ENCODE data around the gene MYBBP1A. TPM values are rescaled to one million over a fixed set of nuclear protein-coding genes. Genes with fewer than 3 reads are reported as not detected.

Gene MYBBP1A
- total and polyA plus RNA-seq, 7 donors = 28.5 to 63.2 (median 41.0) TPM

DNA sequence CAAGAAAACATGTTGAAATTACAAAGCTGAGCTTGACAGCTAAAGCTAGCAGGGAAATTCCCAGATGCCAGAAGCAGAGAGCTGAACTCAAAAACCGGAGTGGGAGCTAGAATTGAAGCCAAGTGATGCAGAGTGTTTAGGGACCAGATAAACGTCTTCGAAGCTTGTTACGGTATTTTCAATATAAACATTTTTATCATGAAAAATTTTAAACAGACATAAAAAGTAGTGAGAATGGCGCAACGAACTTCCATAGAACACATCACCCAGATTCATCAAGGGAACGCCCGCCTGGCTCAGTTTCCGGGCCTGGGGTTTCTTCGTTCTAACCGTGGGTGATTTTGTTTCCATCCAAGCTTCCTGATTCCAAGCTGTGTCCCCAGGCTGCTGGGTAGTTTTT, 38.4 kb downstream of the MYBBP1A start:
- ATAC-seq = no peak
- TF ChIP-seq CTCF (IDR thresholded peaks at IDR 0.05) = no peak
- Histone ChIP-seq H3K9me3 (no peaks in the 10 kb centered on the region), H3K4me1 (no peaks in the 10 kb centered on the region), H3K27ac (no peak overlapping the region), H3K4me3 (no peak overlapping the region), H3K36me3 (ENCODE audit: insufficient read depth in 1 of 2, low read depth in 1 of 2) (no peaks in the 10 kb centered on the region), H3K27me3 (ENCODE audit: insufficient read depth in 3 of 3, low read length in 2 of 3) (no peaks in the 10 kb centered on the region)
- no peak for DNase-seq
- 67 to 70% (median 69%) methylated on average over 11 of the region's 11 CpGs for WGBS, 3 donors
- intact Hi-C loops (cut with DNase I) = no loop called here

DNA sequence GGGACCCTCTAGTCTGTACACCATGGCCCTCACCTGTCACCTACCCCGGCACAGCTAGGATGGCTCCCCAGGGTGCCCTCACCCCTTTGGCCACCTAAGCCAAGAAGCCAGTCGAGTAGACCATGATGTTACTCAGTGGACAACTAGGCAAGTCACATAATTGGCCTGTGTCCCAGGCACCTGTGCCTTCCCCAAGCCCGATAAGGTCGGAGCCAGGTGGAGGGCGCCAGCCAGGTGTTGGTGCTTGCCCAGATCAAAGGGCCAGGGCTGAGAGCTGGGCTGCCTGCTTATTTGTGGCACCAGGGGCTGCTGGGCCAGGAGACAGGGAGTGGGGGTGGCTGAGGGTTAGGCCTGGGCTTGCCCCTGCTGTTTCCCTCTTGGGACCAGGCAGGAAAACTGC, 39.7 kb downstream of the MYBBP1A start:
- H3K9me3 ChIP-seq = no peaks in the 10 kb centered on the region
- H3K27me3 ChIP-seq (ENCODE audit: insufficient read depth in 3 of 3, low read length in 2 of 3) = no peaks in the 10 kb centered on the region
- intact Hi-C loops (cut with DNase I) = no loop called here
- DNase-seq (no peak), ATAC-seq (no peak)
- no peak overlapping the region for H3K27ac ChIP-seq
- TF ChIP-seq CTCF (IDR thresholded peaks at IDR 0.05) = no peak
- H3K4me3 ChIP-seq = no peak overlapping the region
- WGBS, 3 donors = 76 to 90% (median 80%) methylated on average over 5 of the region's 5 CpGs
- H3K4me1 ChIP-seq = no peaks in the 10 kb centered on the region
- H3K36me3 ChIP-seq (ENCODE audit: insufficient read depth in 1 of 2, low read depth in 1 of 2) = no peaks in the 10 kb centered on the region

DNA sequence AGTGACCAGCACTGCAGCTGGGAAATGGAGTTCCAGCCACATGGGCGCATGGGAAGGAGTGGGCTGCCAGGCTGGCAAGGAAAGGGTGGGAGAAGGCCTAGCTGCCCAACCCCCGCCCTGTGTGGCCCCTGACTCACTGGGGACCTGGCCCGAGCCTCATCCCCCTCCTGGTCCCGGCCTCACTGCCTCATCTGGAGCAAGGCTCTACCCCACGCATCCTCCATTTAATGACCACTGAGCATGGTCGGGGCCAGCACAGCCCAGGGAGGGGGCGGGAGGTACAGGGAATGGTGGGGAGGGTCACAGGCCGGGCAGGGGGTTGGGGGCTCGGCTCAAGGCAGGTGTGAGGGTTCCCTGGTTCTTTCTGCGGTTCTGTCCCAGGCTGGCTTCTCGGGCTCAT, 40.4 kb downstream of the MYBBP1A start:
- Histone ChIP-seq H3K27ac (no peak overlapping the region), H3K4me1 (peaks cover 4% of the 10 kb centered on the region), H3K27me3 (ENCODE audit: insufficient read depth in 3 of 3, low read length in 2 of 3) (no peaks in the 10 kb centered on the region), H3K9me3 (no peaks in the 10 kb centered on the region), H3K4me3 (no peak overlapping the region), H3K36me3 (ENCODE audit: insufficient read depth in 1 of 2, low read depth in 1 of 2) (no peaks in the 10 kb centered on the region)
- intact Hi-C loops (cut with DNase I) = no loop called here
- no peak for TF ChIP-seq CTCF (IDR thresholded peaks at IDR 0.05)
- 83 to 87% (median 87%) methylated on average over 11 of the region's 11 CpGs for WGBS, 3 donors
- DNase-seq (no peak), ATAC-seq (no peak)

DNA sequence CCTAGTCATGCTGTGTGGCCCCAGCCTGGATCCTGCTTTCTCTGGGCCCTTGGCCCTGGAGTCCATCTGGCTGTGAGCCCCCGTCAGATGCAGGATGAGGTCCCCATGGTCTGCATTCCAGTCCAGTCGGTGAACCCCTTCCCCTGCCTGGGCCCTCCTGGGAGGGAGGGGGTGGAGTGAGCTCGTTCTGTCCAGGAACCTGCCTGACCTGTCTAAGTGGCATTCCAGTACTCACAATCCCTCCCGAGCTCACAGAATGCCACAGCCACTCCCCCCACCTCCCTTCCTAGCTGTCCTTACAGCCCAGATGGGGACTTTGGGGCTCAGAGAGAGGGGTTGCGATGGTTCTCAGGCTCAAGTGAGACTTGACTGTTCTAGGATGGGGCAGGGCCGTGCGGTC, 41.0 kb downstream of the MYBBP1A start:
- Histone ChIP-seq H3K9me3 (no peaks in the 10 kb centered on the region), H3K4me1 (peaks cover 4% of the 10 kb centered on the region), H3K27ac (no peak overlapping the region), H3K27me3 (ENCODE audit: insufficient read depth in 3 of 3, low read length in 2 of 3) (no peaks in the 10 kb centered on the region), H3K4me3 (no peak overlapping the region), H3K36me3 (ENCODE audit: insufficient read depth in 1 of 2, low read depth in 1 of 2) (no peaks in the 10 kb centered on the region)
- 78 to 86% (median 84%) methylated on average over 7 of the region's 7 CpGs for WGBS, 3 donors
- ATAC-seq (no peak), DNase-seq (no peak)
- intact Hi-C loops (cut with DNase I) = no loop called here
- TF ChIP-seq CTCF (IDR thresholded peaks at IDR 0.05) = no peak

All from psoas muscle (tissue), 8 donors.